NK-92 (cell line): Measurements from ENCODE around the gene ACTL10.

Experiments
- DNase-seq: peaks from one replicate; lab custom pipeline; 2025; ENCODE audit not compliant: unreplicated experiment; lab: John Stamatoyannopoulos, UW

Gene ACTL10

GRCh38 chr20:33676652-33677645, 10.2 kb downstream of the ACTL10 start:
- DNase-seq = no peak

- DNase-seq = no peak
Observed at GRCh38 chr20:33677991-33678702, 11.4 kb downstream of the ACTL10 start.

GRCh38 chr20:33679758-33680485, 13.2 kb downstream of the ACTL10 start:
- DNase-seq = no peak

- no peak for DNase-seq
Observed at GRCh38 chr20:33680686-33681085, 13.9 kb downstream of the ACTL10 start.

GRCh38 chr20:33681288-33681687, 14.5 kb downstream of the ACTL10 start:
- DNase-seq = no peak

- no peak for DNase-seq
Observed at GRCh38 chr20:33681728-33682353, 15.1 kb downstream of the ACTL10 start.

GRCh38 chr20:33684533-33685327, 18.0 kb downstream of the ACTL10 start:
- DNase-seq = no peak

- DNase-seq = no peak
Observed at GRCh38 chr20:33685328-33686099, 18.8 kb downstream of the ACTL10 start.

- DNase-seq = peak; percentile 73
Observed at GRCh38 chr20:33686100-33686983, 19.6 kb downstream of the ACTL10 start, which contains the start of gene E2F1. Gene E2F1 (minus strand): TSS chr20:33686385. CDS start chr20:33686264, 121 bp downstream.

- DNase-seq = no peak
Observed at GRCh38 chr20:33686984-33687366, 20.2 kb downstream of the ACTL10 start.

GRCh38 chr20:33687370-33687915, 20.7 kb downstream of the ACTL10 start:
- no peak for DNase-seq

- no peak for DNase-seq
Observed at GRCh38 chr20:33687993-33688937, 21.5 kb downstream of the ACTL10 start.

- DNase-seq = no peak
Observed at GRCh38 chr20:33688938-33689424, 22.2 kb downstream of the ACTL10 start.

GRCh38 chr20:33689493-33689892, 22.8 kb downstream of the ACTL10 start:
- no peak for DNase-seq

GRCh38 chr20:33689973-33690372, 23.2 kb downstream of the ACTL10 start:
- DNase-seq = no peak

GRCh38 chr20:33693289-33693688, 26.5 kb downstream of the ACTL10 start:
- no peak for DNase-seq
